ES-I3 (cell line): Measurements from ENCODE around the gene CCL3.
"Not testable (repeated sequence)": the region's sequence is repeated elsewhere in the genome, so short reads cannot be mapped to it uniquely, and the experiment has no call there.

Experiments used
- H3K36me3 ChIP-seq: 2 replicates; pipeline ENCODE4 v1.6.1; 2013; ENCODE audit warnings: mild to moderate bottlenecking, low read length, control low read depth, moderate library complexity; ENCODE audit not compliant: insufficient read depth
- H3K4me1 ChIP-seq: 2 replicates; pipeline ENCODE4 v1.6.1; 2013; ENCODE audit warnings: mild to moderate bottlenecking, control low read depth, low read length; ENCODE audit not compliant: insufficient read depth
- H3K9ac ChIP-seq: 2 replicates; pipeline ENCODE4 v1.6.1; 2013; ENCODE audit warnings: low read depth, mild to moderate bottlenecking, low read length, moderate library complexity
- H3K9me3 ChIP-seq: 2 replicates; pipeline ENCODE4 v1.6.1; 2013; ENCODE audit warnings: mild to moderate bottlenecking, low read length, moderate library complexity; ENCODE audit not compliant: control insufficient read depth, insufficient read depth

CCL3 gene

DNA sequence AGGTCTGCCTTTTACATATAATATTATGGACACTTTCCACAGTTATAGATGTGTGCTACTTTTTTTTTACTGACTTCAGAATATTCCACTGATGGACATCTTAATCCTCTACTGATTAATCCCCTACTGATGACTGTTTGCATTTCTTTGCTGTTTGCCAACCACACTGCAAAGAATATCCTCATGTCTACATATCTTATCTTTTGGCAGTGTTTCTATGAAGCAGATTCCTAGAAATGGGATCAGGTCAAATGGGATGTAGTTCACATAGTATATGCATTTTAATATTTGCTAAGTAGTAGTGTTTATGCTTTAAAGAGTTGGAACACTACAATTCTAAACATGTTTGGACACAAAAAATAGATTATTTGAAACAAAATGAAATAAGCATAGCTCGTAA is 3.2 kb downstream of the CCL3 start:
- H3K9me3 ChIP-seq, result no peaks in the 10 kb centered on the region
- no peaks in the 10 kb centered on the region for H3K36me3 ChIP-seq
- no peak overlapping the region for H3K9ac ChIP-seq
- no peaks in the 10 kb centered on the region for H3K4me1 ChIP-seq

DNA sequence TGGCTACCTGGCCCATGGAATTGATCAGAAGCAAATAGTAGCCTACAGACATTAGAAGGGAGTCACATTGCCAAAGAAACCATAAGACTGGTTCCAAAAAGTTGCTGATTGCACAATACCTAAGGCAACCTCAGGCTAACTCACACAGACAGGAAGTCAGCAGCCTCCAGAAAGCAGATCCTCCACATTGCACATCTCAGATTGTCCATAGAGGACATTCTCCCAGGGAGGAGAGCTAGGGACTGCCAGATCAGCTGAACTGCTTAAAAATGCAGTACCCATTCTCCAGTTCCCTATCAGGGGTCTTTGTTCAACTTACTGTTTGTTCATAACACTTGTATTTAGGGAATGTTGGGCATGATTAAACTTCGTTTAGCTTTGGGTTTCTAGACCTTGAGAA is 4.2 kb downstream of the CCL3 start:
- H3K36me3 ChIP-seq, result no peaks in the 10 kb centered on the region
- no peaks in the 10 kb centered on the region for H3K4me1 ChIP-seq
- no peaks in the 10 kb centered on the region for H3K9me3 ChIP-seq
- H3K9ac ChIP-seq, result no peak overlapping the region

DNA sequence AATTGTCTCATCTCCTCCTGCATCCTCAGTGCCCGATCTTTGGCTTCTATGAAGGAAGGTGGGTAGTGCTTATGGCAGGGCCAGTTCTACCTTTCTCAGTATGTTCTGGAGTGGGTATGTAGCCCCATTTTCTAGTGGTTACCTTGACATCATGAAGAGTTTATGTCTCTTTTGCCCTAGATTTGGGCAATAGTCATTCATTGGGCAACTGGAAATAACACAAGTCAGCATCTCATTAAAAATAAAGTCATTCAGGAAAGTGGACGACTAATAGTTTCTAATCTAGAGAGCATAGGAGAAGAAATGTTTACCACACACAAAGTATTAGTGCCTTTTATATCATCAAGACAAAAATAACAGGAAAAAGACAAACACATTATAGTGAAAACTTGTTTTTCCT is 6.3 kb downstream of the CCL3 start:
- H3K9me3 ChIP-seq, H3K4me1 ChIP-seq, H3K9ac ChIP-seq, H3K36me3 ChIP-seq: not testable (repeated sequence)

DNA sequence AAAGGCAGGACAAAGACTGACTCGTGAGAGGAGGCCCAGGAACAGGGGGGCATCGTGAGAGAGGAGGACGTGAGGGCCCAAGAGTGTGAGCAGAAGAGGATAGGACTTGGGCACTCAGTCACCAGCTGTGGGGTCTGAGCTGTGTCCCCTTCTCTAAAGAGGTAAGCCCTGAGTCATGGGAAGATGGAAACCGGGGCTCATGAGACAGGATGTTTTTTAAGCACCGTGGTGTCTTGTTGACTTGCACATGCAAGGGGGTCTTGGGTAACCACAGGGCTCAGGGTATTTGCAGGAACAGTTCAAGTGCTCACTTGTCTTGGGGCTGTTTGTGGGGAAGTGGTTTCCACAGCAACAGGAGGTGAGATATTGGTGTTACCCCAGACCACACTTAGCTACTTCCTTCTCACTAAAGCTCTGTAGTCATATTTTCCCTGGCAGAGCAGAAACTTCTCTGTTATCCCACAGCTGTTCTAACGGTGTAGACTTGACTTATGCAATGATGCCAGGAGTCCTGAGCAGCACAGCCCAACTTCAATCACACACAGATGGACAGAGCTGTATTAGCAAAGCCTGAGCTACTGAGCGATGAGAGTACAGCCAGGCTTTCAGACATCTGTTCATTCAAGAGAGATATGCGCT is 7.3 kb downstream of the CCL3 start:
- not testable (repeated sequence) for H3K36me3 ChIP-seq, H3K9me3 ChIP-seq, H3K9ac ChIP-seq, H3K4me1 ChIP-seq

DNA sequence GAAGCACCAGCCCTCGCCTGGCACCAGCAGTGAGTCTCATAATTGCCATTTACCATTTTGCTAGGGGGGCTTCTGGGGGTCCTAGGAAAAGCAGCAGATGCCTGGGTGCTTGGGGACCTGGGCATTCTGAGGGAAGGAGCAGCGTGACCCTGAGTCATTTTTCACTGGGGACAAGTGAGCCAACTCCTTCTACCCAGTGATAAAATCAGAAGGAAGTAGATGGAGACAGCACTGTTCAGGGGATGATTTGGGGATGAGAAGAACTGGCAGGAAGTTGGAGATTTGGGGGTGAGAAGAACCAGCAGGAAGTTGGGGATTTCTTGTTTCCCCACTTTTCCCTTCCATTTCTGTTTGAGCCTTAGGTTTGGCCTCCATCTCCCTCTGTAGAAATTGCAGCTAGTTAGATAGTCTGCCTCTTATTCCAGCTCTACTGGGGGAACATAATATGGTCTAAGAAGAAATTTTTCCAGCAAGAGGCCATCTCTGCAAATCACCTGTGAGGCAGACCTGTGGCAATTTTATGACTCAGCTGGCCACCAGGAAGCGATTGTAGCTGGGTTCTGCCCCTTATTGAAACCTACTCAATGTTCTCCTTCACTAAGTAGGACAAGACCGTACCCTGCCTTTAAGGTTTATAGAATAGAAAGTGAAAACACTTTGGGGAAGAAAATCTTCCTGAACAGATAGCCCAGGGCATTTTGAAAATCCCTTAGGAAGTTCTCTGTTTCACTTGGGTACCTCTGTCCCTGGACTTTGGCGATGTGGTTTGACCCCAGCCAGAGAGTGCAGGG is 8.1 kb downstream of the CCL3 start:
- H3K9me3 ChIP-seq, H3K36me3 ChIP-seq, H3K9ac ChIP-seq, H3K4me1 ChIP-seq: not testable (repeated sequence)

DNA sequence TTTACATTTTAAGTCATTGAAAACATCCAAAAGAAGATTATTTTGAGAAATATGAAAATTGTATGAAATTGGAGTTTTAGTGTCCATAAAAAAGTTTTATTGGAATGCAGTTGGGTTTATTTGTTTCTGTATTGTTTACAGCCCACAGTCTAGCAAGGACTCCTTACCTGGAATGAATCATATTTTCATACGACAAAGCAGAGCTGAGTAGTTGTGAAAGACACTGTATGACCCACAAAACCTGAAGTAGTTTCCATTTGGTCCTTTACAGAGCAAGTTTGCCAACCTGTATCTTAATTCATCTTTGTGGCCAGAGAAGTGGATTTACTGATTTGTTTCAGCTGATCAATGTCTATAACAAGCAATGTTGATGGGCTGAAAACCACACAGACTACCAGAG is 15.6 kb downstream of the CCL3 start:
- Histone ChIP-seq H3K36me3 (no peaks in the 10 kb centered on the region), H3K9me3 (peaks cover 3% of the 10 kb centered on the region; the same call in 1 of the 2 replicates), H3K4me1 (no peaks in the 10 kb centered on the region), H3K9ac (no peak overlapping the region)

DNA sequence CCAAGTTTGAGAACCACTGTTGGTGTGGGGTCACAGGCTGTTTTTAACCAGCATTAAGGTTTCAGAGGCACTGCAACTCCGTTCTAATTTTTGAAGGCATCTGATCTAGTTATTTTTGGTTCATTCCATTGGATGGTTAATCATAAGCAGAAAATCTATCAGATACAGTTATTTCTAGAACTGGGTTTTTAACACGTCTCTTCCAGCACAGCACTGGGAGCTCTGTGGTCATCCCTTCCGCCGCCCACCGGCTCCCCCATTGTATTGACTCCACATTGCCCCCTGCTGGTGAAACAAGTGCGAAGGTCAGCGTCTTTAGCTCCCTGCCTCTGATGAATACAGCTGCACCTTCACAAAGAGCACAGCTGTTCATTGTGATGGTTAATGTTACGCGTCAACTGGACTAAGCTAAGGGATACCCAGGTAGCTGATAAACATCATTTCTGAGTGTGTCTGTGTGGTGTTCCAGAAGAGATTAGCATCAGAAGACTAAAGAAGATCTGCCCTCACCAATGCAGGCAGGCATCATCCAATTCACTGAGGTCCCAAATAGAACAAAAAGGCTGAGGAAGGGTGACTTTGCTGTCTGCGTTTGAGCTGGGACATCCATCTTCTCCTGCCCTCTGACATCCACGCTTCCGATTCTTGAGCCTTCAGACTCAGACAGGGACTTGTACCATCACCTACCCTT is 17.4 kb downstream of the CCL3 start:
- Histone ChIP-seq H3K9me3 (peaks cover 3% of the 10 kb centered on the region; the same call in 1 of the 2 replicates), H3K9ac (no peak overlapping the region), H3K4me1 (no peaks in the 10 kb centered on the region), H3K36me3 (no peaks in the 10 kb centered on the region)

DNA sequence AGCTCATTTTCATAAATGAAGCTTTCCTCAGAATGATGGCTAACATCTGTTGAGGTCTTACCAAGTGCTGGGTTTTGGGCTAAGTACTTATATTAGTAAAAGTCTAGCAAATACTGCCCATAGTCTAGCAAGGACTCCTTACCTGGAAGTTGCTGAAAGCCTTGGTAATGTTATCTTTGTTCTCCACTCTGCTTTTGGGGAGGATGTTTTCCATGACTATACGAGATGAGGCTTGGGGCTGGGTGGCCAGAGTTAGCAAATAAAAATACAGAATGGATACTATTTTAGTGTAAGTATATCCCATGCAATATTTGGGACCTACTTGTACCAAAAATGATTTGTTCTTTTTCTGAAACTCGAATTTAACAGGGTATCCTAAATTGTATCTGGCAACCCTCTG is 18.2 kb downstream of the CCL3 start:
- Histone ChIP-seq H3K9ac (no peak overlapping the region), H3K9me3 (no peaks in the 10 kb centered on the region), H3K36me3 (no peaks in the 10 kb centered on the region), H3K4me1 (no peaks in the 10 kb centered on the region)

DNA sequence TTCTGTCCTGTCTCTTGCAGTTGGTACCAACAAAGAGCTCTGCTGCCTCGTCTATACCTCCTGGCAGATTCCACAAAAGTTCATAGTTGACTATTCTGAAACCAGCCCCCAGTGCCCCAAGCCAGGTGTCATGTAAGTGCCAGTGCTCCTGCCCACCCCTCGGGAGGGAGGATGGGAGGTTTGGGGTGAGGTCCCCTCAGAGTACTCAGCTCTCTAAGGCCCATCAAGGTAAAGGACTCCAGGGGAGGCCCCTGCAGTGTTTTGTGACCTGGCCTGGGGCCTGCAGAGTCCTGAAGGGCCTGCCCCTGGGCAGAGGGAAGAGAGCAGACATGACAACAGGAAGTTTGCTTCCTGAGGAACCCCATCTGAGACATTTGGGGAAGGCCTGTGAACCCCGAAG is 19.5 kb downstream of the CCL3 start:
- Histone ChIP-seq H3K9ac (no peak overlapping the region), H3K36me3 (no peaks in the 10 kb centered on the region), H3K4me1 (no peaks in the 10 kb centered on the region), H3K9me3 (no peaks in the 10 kb centered on the region)

DNA sequence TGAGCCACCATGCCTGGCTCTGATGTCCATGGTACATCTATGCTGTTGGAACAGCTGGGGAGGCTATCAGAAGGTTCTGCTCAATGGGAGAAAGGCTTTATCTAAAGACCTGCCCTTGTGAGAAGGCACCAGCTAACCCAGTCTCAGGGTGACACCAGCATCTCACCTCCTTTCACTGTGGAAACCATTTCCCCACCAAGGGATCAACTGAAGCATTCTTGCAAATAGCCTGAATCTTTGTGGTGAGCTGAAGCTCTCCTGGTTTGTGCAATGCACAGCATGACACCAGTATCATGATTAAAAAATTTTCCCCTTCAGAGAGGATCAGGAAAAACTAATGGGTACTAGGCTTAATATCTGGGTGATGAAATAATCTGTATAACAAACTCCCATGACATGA is 20.8 kb downstream of the CCL3 start:
- Histone ChIP-seq H3K9ac (no peak overlapping the region), H3K36me3 (no peaks in the 10 kb centered on the region), H3K4me1 (no peaks in the 10 kb centered on the region), H3K9me3 (no peaks in the 10 kb centered on the region)

DNA sequence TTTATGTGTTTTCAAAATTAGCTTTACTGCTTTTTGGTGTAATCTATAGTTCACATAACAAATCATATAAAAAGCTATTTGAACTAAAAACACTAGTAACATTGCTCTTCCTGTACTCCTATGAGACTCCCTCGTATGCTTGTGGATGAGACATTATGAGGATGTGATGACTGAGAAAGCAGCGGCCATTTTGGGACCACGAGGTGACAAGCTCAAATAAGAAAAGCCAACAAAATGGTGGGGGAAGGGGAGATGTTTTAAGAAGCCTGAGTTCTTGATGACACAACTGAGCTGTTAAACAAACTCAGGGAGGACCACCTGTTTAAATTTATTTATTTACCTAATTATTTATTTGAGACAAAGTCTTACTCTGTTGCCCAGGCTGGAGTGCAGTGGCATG is 21.4 kb downstream of the CCL3 start:
- no peaks in the 10 kb centered on the region for H3K36me3 ChIP-seq
- H3K9me3 ChIP-seq, result no peaks in the 10 kb centered on the region
- H3K9ac ChIP-seq, result no peak overlapping the region
- no peaks in the 10 kb centered on the region for H3K4me1 ChIP-seq

DNA sequence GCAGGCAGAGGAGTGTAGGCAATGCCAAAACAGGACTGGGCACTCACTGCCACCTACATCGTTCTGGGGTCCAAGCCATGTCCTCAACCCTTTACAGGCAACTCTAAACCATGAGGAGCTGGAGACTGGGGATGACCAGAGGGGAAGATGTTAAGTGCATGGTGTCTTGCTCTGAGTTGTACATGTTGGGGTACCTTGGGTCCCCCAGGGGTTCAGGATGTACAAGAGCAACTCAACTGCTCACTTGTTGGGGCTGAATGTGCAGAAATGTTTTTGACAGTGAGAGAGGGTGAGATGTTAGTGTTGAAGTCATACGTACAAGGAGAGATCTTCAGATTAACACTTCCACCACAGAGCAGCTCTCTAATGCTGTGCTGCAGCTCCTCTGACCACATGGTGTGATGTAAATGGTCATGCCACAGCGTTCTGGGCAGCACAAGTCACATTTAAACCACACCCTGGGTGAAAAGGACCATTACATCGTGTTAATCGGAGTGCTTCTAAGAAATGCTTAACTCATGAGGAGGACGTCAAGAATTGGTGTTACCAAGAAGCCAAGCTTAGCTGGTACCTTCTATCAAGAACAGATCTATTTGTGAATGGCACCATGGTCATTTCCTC is 23.5 kb downstream of the CCL3 start:
- Histone ChIP-seq H3K9me3 (no peaks in the 10 kb centered on the region), H3K4me1 (no peaks in the 10 kb centered on the region), H3K36me3 (no peaks in the 10 kb centered on the region), H3K9ac (no peak overlapping the region)

DNA sequence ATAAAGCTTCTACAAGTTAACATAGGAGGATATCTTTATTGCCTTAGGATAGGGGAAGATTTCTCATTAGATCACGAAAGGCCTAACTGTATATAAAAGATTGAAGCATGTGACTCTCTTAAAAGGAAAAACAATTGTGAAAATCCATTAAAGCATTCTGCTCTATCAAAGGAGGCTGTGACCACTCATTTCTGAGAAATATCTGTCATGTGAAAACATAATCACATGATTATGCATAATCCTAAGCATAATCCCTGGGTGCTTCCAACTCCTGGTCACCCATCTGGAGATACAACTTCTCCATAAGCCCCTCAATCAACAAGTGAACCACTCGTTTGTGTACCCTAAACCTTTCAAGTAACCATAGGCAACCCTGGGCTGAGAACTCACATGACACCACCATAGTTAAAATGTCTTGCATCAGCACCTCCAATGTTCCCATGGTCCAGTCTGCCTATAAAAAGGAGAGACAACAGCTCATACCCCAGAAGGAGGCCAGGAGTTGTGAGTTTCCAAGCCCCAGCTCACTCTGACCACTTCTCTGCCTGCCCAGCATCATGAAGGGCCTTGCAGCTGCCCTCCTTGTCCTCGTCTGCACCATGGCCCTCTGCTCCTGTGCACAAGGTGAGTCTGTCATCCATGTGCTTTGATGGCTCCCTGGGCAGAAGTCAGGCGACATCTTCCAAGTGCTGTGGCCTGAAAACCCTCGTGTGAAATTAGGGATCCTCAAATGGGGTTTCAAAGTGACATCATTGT is 26.0 kb downstream of the CCL3 start, which contains the start of gene CCL18:
CCL18 (plus strand) TSS at position 487 of the 756 bp plus-strand sequence; CDS start at position 558, 71 bp downstream.
- Histone ChIP-seq H3K36me3 (no peaks in the 10 kb centered on the region), H3K4me1 (no peaks in the 10 kb centered on the region), H3K9ac (no peak within 1 kb of the TSS), H3K9me3 (no peaks in the 10 kb centered on the region)

DNA sequence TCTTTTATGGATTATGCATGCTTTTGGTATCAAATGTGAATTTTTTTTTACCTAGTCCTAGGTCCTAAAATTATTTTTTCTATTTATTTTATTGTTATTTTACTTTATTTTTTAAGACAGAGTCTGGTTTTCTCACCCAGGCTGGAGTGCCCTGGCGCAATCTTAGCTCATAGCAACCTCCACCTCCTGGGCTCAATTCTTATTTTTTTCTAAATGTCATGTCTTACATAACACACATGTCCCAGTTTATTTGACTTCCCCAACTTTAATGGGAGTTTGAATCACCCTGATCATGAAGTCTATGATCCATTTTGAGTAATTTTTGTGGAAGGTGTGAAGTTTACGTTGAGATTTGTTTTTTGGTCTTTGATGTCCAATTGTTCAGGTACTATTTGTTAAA is 29.1 kb downstream of the CCL3 start:
- no peak overlapping the region for H3K9ac ChIP-seq
- no peaks in the 10 kb centered on the region for H3K36me3 ChIP-seq
- no peaks in the 10 kb centered on the region for H3K4me1 ChIP-seq
- H3K9me3 ChIP-seq, result no peaks in the 10 kb centered on the region
